ENCODE measurements around the gene LMO2.
"Not testable (repeated sequence)": the region's sequence is repeated elsewhere in the genome, so short reads cannot be mapped to it uniquely, and the experiment has no call there.

Gene LMO2

GRCh38 chr11:33859306-33859705 is 32.6 kb downstream of the LMO2 start:
- no peak for DNase-seq

- DNase-seq = peak; percentile 45 to 61
Measured at GRCh38 chr11:33857933-33858371, 33.9 kb downstream of the LMO2 start.

- DNase-seq = no peak
Measured at GRCh38 chr11:33855500-33855899, 36.4 kb downstream of the LMO2 start.

GRCh38 chr11:33848717-33849390 is 43.0 kb downstream of the LMO2 start:
- no peak for DNase-seq

GRCh38 chr11:33847251-33847650 is 44.6 kb downstream of the LMO2 start:
- no peak for DNase-seq

GRCh38 chr11:33844236-33844635 is 47.6 kb downstream of the LMO2 start:
- no peak for DNase-seq

GRCh38 chr11:33843018-33843417 is 48.9 kb downstream of the LMO2 start:
- DNase-seq = no peak

GRCh38 chr11:33842236-33842915 is 49.5 kb downstream of the LMO2 start:
- no peak for DNase-seq

GRCh38 chr11:33838234-33838633 is 53.6 kb downstream of the LMO2 start:
- not testable (repeated sequence) for DNase-seq

- not testable (repeated sequence) for DNase-seq
Measured at GRCh38 chr11:33837334-33837733, 54.5 kb downstream of the LMO2 start.

- peak in 1 of 2 donors; percentile 72 for DNase-seq
Measured at GRCh38 chr11:33835143-33835878, 56.6 kb downstream of the LMO2 start.

GRCh38 chr11:33832676-33833075 is 59.2 kb downstream of the LMO2 start:
- DNase-seq = no peak

- no peak for DNase-seq
Measured at GRCh38 chr11:33830903-33831648, 60.8 kb downstream of the LMO2 start.

- DNase-seq = peak; percentile 35 to 45
Measured at GRCh38 chr11:33829430-33830141, 62.3 kb downstream of the LMO2 start.

GRCh38 chr11:33828604-33829429 is 63.1 kb downstream of the LMO2 start:
- no peak for DNase-seq

- DNase-seq = no peak
Measured at GRCh38 chr11:33827206-33827605, 64.7 kb downstream of the LMO2 start.

GRCh38 chr11:33825854-33826560 is 65.9 kb downstream of the LMO2 start:
- DNase-seq = no peak

- DNase-seq = not testable (repeated sequence)
Measured at GRCh38 chr11:33822981-33823380, 68.9 kb downstream of the LMO2 start.

- no peak for DNase-seq
Measured at GRCh38 chr11:33819278-33820035, 72.4 kb downstream of the LMO2 start.
